Measurements from ENCODE around the gene CA9. TPM values are rescaled to one million over a fixed set of nuclear protein-coding genes. Genes with fewer than 3 reads are reported as not detected.

CA9 gene
- total and polyA plus RNA-seq, 3 experiments from 2014 or later: 0.75 TPM; not detected in 2

DNA sequence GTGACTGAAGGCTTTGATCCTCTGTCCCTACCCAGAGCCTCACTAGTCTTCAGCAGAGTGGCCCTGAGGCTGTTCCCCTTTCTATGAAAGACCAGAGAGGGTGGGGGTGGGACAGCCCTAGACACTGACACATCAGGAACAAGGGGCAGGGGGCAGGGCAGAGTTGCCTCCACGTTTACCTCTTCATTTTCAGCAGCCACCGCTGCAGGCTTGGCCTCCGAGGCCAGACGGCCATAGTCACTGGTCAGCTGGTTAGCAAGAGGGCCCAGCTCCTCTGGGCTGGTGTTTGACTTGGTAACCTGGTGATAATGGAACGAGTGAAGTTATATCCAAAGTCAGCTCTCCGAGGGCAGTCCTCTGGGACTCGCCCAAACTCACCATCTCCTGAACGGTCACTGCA lies 31.6 kb downstream of the CA9 start:
- CTCF ChIA-PET: interaction anchor here (0.8 to 5.5 kb wide), 3 partner anchors 9 to 94 kb away, joined by 3 to 33 read pairs (median 12); no protein-coding TSS in a partner anchor
- peaks cover 0 to 2% of the 10 kb centered on the region in 2 donors for H3K27me3 Mint-ChIP-seq
- POLR2A ChIA-PET: no interaction called here
- no peaks in the 10 kb centered on the region for H3K9me3 Mint-ChIP-seq
- H3K4me3 ChIP-seq (ENCODE audit: low read length): no peak overlapping the region
- no peaks in the 10 kb centered on the region for H3K27me3 ChIP-seq (ENCODE audit: insufficient read depth, low read length, poor library complexity, severe bottlenecking)
- no peak for DNase-seq
- H3K27ac ChIP-seq (ENCODE audit: low read depth, low read length): no peak overlapping the region
- peaks cover 16 to 73% (median 32%) of the 10 kb centered on the region in 3 donors for H3K36me3 Mint-ChIP-seq
- no peaks in the 10 kb centered on the region for H3K4me1 ChIP-seq (ENCODE audit: insufficient read depth, low read length)
- H3K9me3 ChIP-seq (ENCODE audit: low read length): no peaks in the 10 kb centered on the region
- peak overlapping the region in 1 of 8 donors; percentile 79 for H3K27ac Mint-ChIP-seq
- H3K36me3 ChIP-seq (ENCODE audit: insufficient read depth, low read length): peaks cover 93% of the 10 kb centered on the region
- peaks cover 0 to 4% (median 1%) of the 10 kb centered on the region in 3 donors for H3K4me1 Mint-ChIP-seq
- no peak overlapping the region for H3K4me3 Mint-ChIP-seq

DNA sequence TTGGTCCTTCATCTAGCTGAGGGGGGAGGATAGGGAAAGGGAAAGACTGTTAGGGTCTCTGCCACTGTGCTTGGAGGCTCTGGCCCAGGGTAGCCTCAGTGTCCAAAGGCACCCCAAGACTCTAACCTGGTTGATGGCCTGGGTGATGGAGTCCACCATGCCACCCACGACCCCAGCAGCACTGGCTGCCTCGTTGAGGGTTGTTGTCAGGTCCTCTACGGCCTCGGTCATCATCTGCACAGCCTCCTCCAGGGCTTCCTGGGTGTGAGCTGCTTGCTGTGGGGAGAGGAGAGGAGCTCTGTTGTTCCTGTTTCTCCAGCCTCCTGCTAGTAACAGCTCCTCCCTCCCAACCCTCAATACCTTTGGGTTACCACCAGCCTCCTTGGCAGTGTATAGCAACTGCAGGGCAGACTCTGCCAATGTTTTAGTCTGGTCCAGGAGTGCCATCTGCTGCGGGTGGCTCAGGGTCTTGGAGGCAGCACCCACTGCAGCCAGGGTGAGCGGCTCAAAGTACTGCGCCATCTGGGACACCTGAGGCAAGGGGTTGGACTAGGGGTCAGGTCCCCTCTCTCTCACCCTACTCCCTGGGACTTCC lies 32.2 kb downstream of the CA9 start:
- H3K4me1 Mint-ChIP-seq: peaks cover 0 to 4% (median 1%) of the 10 kb centered on the region in 3 donors
- Histone ChIP-seq H3K27me3 (ENCODE audit: insufficient read depth, low read length, poor library complexity, severe bottlenecking) (no peaks in the 10 kb centered on the region), H3K4me3 (ENCODE audit: low read length) (no peak overlapping the region), H3K36me3 (ENCODE audit: insufficient read depth, low read length) (peaks cover 93% of the 10 kb centered on the region), H3K4me1 (ENCODE audit: insufficient read depth, low read length) (no peaks in the 10 kb centered on the region), H3K9me3 (ENCODE audit: low read length) (no peaks in the 10 kb centered on the region), H3K27ac (ENCODE audit: low read depth, low read length) (no peak overlapping the region)
- H3K27me3 Mint-ChIP-seq: peaks cover 0 to 2% of the 10 kb centered on the region in 2 donors
- ChIA-PET CTCF (interaction anchor here (0.6 to 5.5 kb wide), 5 partner anchors 10 to 822 kb away, joined by 3 to 33 read pairs (median 4); no protein-coding TSS in a partner anchor), POLR2A (interaction anchor here (0.9 kb wide), 1 partner anchor 25 kb away, joined by 3 read pairs; no protein-coding TSS in a partner anchor)
- no peak for DNase-seq
- no peak overlapping the region for H3K4me3 Mint-ChIP-seq
- H3K27ac Mint-ChIP-seq: peak overlapping the region in 1 of 8 donors; percentile 71
- peaks cover 20 to 79% (median 34%) of the 10 kb centered on the region in 3 donors for H3K36me3 Mint-ChIP-seq
- no peaks in the 10 kb centered on the region for H3K9me3 Mint-ChIP-seq

DNA sequence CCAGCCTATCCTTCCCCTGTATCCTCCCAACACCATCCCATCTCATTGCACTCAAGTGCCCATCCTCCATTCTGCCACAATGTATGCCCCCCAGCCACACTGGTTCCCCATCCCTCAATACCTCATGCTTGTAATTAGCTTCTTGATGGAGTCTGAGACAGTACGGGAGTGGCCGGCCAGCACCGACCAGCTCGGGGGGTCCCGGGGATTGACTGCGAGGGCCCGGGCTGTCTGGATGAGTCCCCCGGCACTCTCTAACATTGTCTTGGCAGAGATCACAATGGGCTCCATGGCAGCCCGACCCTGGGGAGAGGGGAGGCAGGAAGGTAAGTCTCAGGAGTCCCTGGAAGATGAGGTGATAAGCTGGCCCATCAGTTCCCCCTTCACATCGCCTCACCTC lies 33.2 kb downstream of the CA9 start:
- no peak for DNase-seq
- H3K4me3 Mint-ChIP-seq: no peak overlapping the region
- Histone ChIP-seq H3K4me1 (ENCODE audit: insufficient read depth, low read length) (no peaks in the 10 kb centered on the region), H3K27ac (ENCODE audit: low read depth, low read length) (no peak overlapping the region), H3K4me3 (ENCODE audit: low read length) (no peak overlapping the region), H3K9me3 (ENCODE audit: low read length) (no peaks in the 10 kb centered on the region), H3K36me3 (ENCODE audit: insufficient read depth, low read length) (peaks cover 93% of the 10 kb centered on the region), H3K27me3 (ENCODE audit: insufficient read depth, low read length, poor library complexity, severe bottlenecking) (no peaks in the 10 kb centered on the region)
- ChIA-PET CTCF (interaction anchor here (1.4 to 5.5 kb wide), 5 partner anchors 11 to 175 kb away, joined by 3 to 33 read pairs (median 4); partner anchors contain the start of genes CCDC107 and RMRP), POLR2A (interaction anchor here (0.9 kb wide), 1 partner anchor 24 kb away, joined by 3 read pairs; no protein-coding TSS in a partner anchor)
- peaks cover 0 to 4% (median 1%) of the 10 kb centered on the region in 3 donors for H3K4me1 Mint-ChIP-seq
- H3K36me3 Mint-ChIP-seq: peaks cover 23 to 89% (median 35%) of the 10 kb centered on the region in 3 donors
- H3K27ac Mint-ChIP-seq: peak overlapping the region in 5 of 8 donors; percentile 32 to 57 (median 47)
- H3K27me3 Mint-ChIP-seq: peaks cover 0 to 2% of the 10 kb centered on the region in 2 donors
- no peaks in the 10 kb centered on the region for H3K9me3 Mint-ChIP-seq

DNA sequence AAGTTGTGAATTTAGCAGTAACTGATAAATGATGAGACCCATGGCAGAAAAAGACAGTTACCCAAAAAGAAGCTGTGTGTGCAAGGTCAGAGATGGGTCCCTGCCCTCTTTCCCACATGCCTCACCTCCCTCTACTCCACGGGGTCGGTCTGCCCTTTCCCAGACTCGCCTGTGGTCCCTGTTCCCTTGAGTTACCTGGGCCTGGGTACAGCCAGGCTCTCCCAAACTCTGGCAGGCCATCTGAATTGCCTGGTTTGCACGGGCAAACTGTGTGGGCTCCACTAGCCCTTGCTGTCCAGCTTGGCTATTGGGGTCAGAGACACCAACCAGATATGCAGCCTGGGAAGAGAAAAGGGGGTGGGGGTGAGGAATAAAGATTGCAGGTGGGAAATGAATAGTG lies 34.4 kb downstream of the CA9 start:
- Mint-ChIP-seq H3K27me3 (peaks cover 0 to 2% of the 10 kb centered on the region in 2 donors), H3K4me1 (peaks cover 0 to 4% (median 1%) of the 10 kb centered on the region in 3 donors), H3K9me3 (no peaks in the 10 kb centered on the region), H3K27ac (peak overlapping the region in 6 of 8 donors; percentile 34 to 96 (median 38)), H3K36me3 (peaks cover 23 to 92% (median 32%) of the 10 kb centered on the region in 3 donors), H3K4me3 (peak overlapping the region in 1 of 7 donors; percentile 64)
- Histone ChIP-seq H3K4me1 (ENCODE audit: insufficient read depth, low read length) (no peaks in the 10 kb centered on the region), H3K27ac (ENCODE audit: low read depth, low read length) (no peak overlapping the region), H3K4me3 (ENCODE audit: low read length) (no peak overlapping the region), H3K27me3 (ENCODE audit: insufficient read depth, low read length, poor library complexity, severe bottlenecking) (no peaks in the 10 kb centered on the region), H3K36me3 (ENCODE audit: insufficient read depth, low read length) (peaks cover 90% of the 10 kb centered on the region), H3K9me3 (ENCODE audit: low read length) (no peaks in the 10 kb centered on the region)
- DNase-seq: no peak
- CTCF ChIA-PET: interaction anchor here (0.6 to 5.5 kb wide), 4 partner anchors 12 to 104 kb away, joined by 3 to 33 read pairs (median 8); partner anchors contain the start of genes CCDC107 and RMRP
- POLR2A ChIA-PET: interaction anchor here (0.6 kb wide), 1 partner anchor 19 kb away, joined by 3 read pairs; no protein-coding TSS in a partner anchor

DNA sequence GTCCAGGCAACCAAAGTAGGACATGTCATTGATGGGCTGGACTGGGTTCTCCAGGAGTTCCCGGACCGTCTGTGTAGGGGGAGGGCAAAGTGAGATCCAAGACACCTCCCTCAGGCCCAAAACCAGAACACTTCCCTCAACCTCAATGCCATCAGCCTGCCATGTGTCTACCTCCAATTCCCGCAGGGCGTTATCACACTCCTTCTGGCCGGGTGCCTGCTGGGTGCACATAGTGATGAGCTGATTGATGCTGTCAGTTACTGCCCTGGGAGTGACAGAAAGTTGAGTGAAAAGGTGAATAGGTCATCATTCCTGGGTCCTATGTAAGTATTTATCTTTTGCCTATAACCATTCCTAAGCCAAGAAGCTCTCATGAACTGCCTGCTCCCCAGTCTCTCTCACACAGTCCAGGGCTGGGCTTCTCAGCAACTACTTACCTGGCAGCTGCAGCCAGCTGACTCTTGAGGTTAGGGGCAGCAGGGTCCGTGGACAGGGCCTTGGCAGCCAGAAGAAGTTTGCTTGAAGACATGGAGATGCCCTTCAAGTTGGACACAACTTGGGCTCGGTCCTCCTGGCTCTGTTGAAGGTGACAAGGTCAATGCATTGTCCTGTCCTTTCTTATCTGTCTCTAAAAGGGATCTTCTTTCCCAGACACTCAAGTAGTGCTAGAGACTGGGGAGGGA lies 37.2 kb downstream of the CA9 start:
- H3K27ac Mint-ChIP-seq: peak overlapping the region in 1 of 8 donors; percentile 11
- H3K36me3 ChIP-seq (ENCODE audit: insufficient read depth, low read length): peaks cover 89% of the 10 kb centered on the region

DNA sequence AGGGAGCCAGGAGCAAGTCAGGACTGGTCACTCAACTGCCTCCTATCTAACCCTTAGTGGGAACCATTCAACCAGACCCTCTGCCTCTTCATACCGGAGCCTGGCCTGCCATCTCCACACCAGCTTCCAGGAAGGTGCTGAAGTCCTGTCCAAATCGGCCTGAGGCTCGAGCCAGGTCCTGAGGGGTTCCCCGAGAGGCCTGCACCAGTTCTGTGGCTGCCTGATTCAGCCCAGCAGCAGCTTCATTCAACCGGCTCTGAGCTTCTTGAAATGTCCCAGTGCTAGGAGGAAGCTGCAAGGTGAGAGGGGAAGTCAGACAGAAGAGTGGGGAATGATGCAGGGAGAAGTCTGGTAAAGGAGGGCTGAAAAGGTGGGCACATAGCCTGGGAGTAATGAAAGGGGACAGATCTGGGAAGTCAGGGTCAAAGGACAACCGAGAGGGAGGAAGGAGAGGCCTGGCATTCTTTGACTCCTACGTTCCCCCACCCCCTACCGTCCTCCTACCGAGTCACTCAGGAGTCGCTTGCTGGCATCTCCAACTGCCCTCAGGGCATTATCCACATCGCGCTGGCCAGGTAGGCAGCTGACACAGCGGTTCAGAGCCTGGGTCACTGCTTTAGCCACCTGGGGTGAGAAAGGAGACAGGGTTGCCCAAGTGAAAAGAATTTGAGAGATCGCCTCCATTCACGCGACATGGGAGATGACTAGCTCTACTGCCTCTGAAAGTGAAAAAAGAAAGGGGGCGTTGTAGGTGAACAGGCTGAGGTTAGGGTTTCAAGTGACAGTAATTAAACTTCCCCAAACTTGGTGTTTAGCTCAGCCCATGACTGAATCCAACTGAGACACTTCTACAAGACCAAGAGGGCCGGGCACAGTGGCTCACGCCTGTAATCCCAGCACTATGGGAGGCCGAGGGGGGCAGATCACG lies 38.0 kb downstream of the CA9 start:
- POLR2A ChIA-PET: interaction anchor here (0.5 kb wide), 1 partner anchor 62 kb away, joined by 6 read pairs; no protein-coding TSS in a partner anchor
- CTCF ChIA-PET: interaction anchor here (0.8 to 5.5 kb wide), 4 partner anchors 16 to 108 kb away, joined by 3 to 40 read pairs (median 3); no protein-coding TSS in a partner anchor
- Histone ChIP-seq H3K4me3 (ENCODE audit: low read length) (no peak overlapping the region), H3K27ac (ENCODE audit: low read depth, low read length) (no peak overlapping the region), H3K9me3 (ENCODE audit: low read length) (no peaks in the 10 kb centered on the region), H3K27me3 (ENCODE audit: insufficient read depth, low read length, poor library complexity, severe bottlenecking) (no peaks in the 10 kb centered on the region), H3K4me1 (ENCODE audit: insufficient read depth, low read length) (no peaks in the 10 kb centered on the region), H3K36me3 (ENCODE audit: insufficient read depth, low read length) (peaks cover 88% of the 10 kb centered on the region)
- Mint-ChIP-seq H3K27me3 (peaks cover 0 to 2% of the 10 kb centered on the region in 2 donors), H3K27ac (peak overlapping the region in 4 of 8 donors; percentile 17 to 87 (median 61)), H3K4me1 (peaks cover 0 to 4% (median 1%) of the 10 kb centered on the region in 3 donors), H3K9me3 (no peaks in the 10 kb centered on the region), H3K4me3 (no peak overlapping the region), H3K36me3 (peaks cover 21 to 91% (median 29%) of the 10 kb centered on the region in 3 donors)
- DNase-seq: no peak

More for the DNA sequence above, 37.2 kb downstream of the CA9 start:
- peaks cover 19 to 92% (median 25%) of the 10 kb centered on the region in 3 donors for H3K36me3 Mint-ChIP-seq
- H3K27ac ChIP-seq (ENCODE audit: low read depth, low read length): no peak overlapping the region
- no peaks in the 10 kb centered on the region for H3K9me3 Mint-ChIP-seq
- POLR2A ChIA-PET: interaction anchor here (0.5 to 0.9 kb wide), 2 partner anchors 61 to 105 kb away, joined by 6 read pairs; no protein-coding TSS in a partner anchor
- CTCF ChIA-PET: interaction anchor here (0.8 to 5.5 kb wide), 4 partner anchors 15 to 100 kb away, joined by 3 to 40 read pairs (median 3); partner anchors contain the start of genes CREB3 and TLN1
- H3K4me3 Mint-ChIP-seq: no peak overlapping the region
- peaks cover 0 to 4% (median 1%) of the 10 kb centered on the region in 3 donors for H3K4me1 Mint-ChIP-seq
- H3K27me3 ChIP-seq (ENCODE audit: insufficient read depth, low read length, poor library complexity, severe bottlenecking): no peaks in the 10 kb centered on the region
- H3K27me3 Mint-ChIP-seq: peaks cover 0 to 2% of the 10 kb centered on the region in 2 donors
- no peak overlapping the region for H3K4me3 ChIP-seq (ENCODE audit: low read length)
- no peaks in the 10 kb centered on the region for H3K9me3 ChIP-seq (ENCODE audit: low read length)
- H3K4me1 ChIP-seq (ENCODE audit: insufficient read depth, low read length): no peaks in the 10 kb centered on the region
- no peak for DNase-seq

DNA sequence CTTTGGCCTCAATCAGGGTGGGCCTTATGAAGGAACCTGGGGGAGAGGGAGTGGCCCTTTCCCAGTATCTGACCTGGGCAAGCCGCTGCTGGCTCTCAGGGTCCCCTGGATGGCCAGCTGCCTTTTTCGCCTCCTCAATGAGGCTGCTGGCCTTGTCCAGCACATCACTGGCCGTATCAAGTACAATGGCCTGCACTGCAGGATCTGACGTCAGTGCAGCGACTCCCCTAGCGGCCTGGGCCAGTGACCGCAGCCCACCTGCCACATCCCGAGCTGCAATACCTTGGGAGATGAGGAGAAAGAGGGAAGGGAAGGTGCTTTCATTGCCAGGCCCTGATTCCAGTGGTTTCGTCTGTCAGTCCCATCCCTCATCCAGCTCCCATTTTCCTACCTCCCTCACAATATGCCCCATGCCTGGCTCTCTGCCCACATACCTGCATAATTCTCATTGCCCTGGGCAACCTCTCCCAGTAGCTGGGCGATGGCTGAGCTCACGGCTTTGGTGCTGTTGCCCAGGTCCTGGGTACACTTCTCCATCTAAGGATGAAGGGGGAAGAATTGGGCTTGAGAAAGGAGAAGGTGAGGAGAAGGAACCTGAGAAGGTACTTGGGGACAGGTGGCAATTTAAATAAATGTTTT lies 39.2 kb downstream of the CA9 start:
- ChIA-PET CTCF (interaction anchor here (1.0 to 5.5 kb wide), 2 partner anchors 17 to 109 kb away, joined by 3 to 40 read pairs; no protein-coding TSS in a partner anchor), POLR2A (no interaction called here)
- peaks cover 0 to 2% of the 10 kb centered on the region in 2 donors for H3K27me3 Mint-ChIP-seq
- no peak for DNase-seq
- H3K4me1 ChIP-seq (ENCODE audit: insufficient read depth, low read length): no peaks in the 10 kb centered on the region
- no peak overlapping the region for H3K4me3 ChIP-seq (ENCODE audit: low read length)
- H3K27me3 ChIP-seq (ENCODE audit: insufficient read depth, low read length, poor library complexity, severe bottlenecking): no peaks in the 10 kb centered on the region
- no peak overlapping the region for H3K27ac Mint-ChIP-seq
- peaks cover 0 to 4% (median 0%) of the 10 kb centered on the region in 3 donors for H3K4me1 Mint-ChIP-seq
- no peak overlapping the region for H3K27ac ChIP-seq (ENCODE audit: low read depth, low read length)
- H3K4me3 Mint-ChIP-seq: no peak overlapping the region
- peaks cover 88% of the 10 kb centered on the region for H3K36me3 ChIP-seq (ENCODE audit: insufficient read depth, low read length)
- H3K9me3 ChIP-seq (ENCODE audit: low read length): no peaks in the 10 kb centered on the region
- peaks cover 11 to 91% (median 21%) of the 10 kb centered on the region in 3 donors for H3K36me3 Mint-ChIP-seq
- H3K9me3 Mint-ChIP-seq: no peaks in the 10 kb centered on the region
